Myocyte (in vitro differentiated cells): ENCODE results near the gene RPS25. TPM values are rescaled to one million over a fixed set of nuclear protein-coding genes. Genes with fewer than 3 reads are reported as not detected.
"Not testable (repeated sequence)": the region's sequence is repeated elsewhere in the genome, so short reads cannot be mapped to it uniquely, and the experiment has no call there.

Experiments
- DNase-seq: peaks from one replicate; pipeline ENCODE4 v3.0.0-alpha.2; 2012; ENCODE audit warnings: low read depth
- polyA plus RNA-seq: library from polyadenylated mRNA; unstranded; fragments of >200 nt; gene quantifications from one replicate; pipeline ENCODE4 v1.2.1, GENCODE V29; 2012; ENCODE audit warnings: missing spikeins
- total RNA-seq: library from RNA; depleted of rRNA; stranded (reverse); fragments of >200 nt; gene quantifications from 2 replicates; pipeline ENCODE4 v1.2.3, GENCODE V29; 2014

Gene RPS25
- total RNA-seq, result 960 and 1,378 TPM in 2 replicates
- 700 TPM for polyA plus RNA-seq

GRCh38 chr11:119018074-119018938, at the start of gene RPS25, which contains the start of gene TRAPPC4:
TSS of gene RPS25 (minus strand) at chr11:119018343. CDS start at chr11:119018284, 59 bp downstream.
TSS of gene TRAPPC4 (plus strand) at chr11:119018766. CDS start at chr11:119018796, 30 bp downstream.
- peak; percentile 98 for DNase-seq

- DNase-seq, result peak; percentile 95
Measured at GRCh38 chr11:119067371-119068222, 49.5 kb upstream of the RPS25 start, which contains the start of gene VPS11. TSS of gene VPS11 (plus strand) at chr11:119067818. CDS start at chr11:119067824, 6 bp downstream.

- DNase-seq, result peak; percentile 12
Measured at GRCh38 chr11:119065369-119065768, 47.2 kb upstream of the RPS25 start.

GRCh38 chr11:119062779-119063178, 44.6 kb upstream of the RPS25 start:
- DNase-seq, result peak; percentile 17

GRCh38 chr11:119061256-119061655, 43.1 kb upstream of the RPS25 start:
- DNase-seq, result peak; percentile 43

- not testable (repeated sequence) for DNase-seq
Measured at GRCh38 chr11:119059128-119059527, 41.0 kb upstream of the RPS25 start.

GRCh38 chr11:119057000-119057769, 39.0 kb upstream of the RPS25 start, which contains the start of gene HYOU1:
TSS of gene HYOU1 (minus strand) at chr11:119057205. CDS start at chr11:119056160, 1,045 bp downstream.
- peak; percentile 98 for DNase-seq

GRCh38 chr11:119056421-119056999, 38.4 kb upstream of the RPS25 start:
- no peak for DNase-seq

- DNase-seq, result peak; percentile 44
Measured at GRCh38 chr11:119055901-119056300, 37.8 kb upstream of the RPS25 start.

GRCh38 chr11:119054418-119054817, 36.3 kb upstream of the RPS25 start:
- DNase-seq, result no peak

GRCh38 chr11:119052163-119052814, 34.1 kb upstream of the RPS25 start:
- no peak for DNase-seq

GRCh38 chr11:119051440-119052162, 33.5 kb upstream of the RPS25 start:
- peak; percentile 39 for DNase-seq

- no peak for DNase-seq
Measured at GRCh38 chr11:119049081-119049480, 30.9 kb upstream of the RPS25 start.

- DNase-seq, result no peak
Measured at GRCh38 chr11:119048644-119049043, 30.5 kb upstream of the RPS25 start.

GRCh38 chr11:119047205-119047604, 29.1 kb upstream of the RPS25 start:
- DNase-seq, result no peak

- no peak for DNase-seq
Measured at GRCh38 chr11:119046489-119046888, 28.3 kb upstream of the RPS25 start.

- DNase-seq, result no peak
Measured at GRCh38 chr11:119044708-119045107, 26.6 kb upstream of the RPS25 start.

GRCh38 chr11:119042927-119043326, 24.8 kb upstream of the RPS25 start:
- no peak for DNase-seq

GRCh38 chr11:119041821-119042514, 23.8 kb upstream of the RPS25 start:
- DNase-seq, result no peak
